HG03442 (cell line): ENCODE data around the gene NCOR1.
A peak's percentile ranks its signal among the peaks of the same experiment; 100 is the strongest.
"Not testable (repeated sequence)": the region's sequence is repeated elsewhere in the genome, so short reads cannot be mapped to it uniquely, and the experiment has no call there.

ENCODE experiments used
- ATAC-seq: cut with Tn5 transposase; IDR thresholded peaks from one replicate; pipeline ENCODE4 v1.9.1; 2021; ENCODE audit warnings: mild to moderate bottlenecking, moderate library complexity; ENCODE audit not compliant: unreplicated experiment

NCOR1 gene

DNA sequence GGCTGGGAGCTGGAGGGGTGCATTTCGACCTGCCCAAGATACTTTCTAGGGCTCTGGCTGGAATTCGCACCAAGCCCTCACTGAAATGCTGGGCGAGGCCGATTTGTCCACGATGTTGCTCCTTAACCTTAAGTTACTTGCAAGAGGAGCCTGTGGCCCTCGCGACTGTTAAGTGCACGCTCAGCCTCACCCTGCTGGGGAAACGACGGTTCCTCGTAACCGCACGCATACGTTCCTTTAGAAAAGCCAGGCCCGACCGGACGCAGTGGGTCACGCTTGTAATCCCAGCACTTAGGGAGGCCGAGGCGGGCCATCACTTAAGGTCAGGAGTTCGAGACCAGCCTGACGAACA lies 607 bp upstream of the NCOR1 start:
- ATAC-seq, result no peak

DNA sequence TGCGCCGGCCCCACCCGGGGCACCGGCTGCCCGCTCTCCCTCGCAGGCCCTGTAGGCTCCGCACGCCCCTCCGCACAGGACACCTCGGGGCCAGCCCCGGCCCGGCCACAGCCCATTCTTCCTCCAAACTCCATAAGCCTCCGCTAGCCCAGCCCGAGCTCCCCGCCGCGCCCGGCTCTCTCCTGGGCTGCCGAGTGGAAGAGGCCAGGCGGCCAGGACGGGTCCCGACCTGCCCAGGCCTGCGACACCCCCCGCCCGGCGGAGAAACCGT lies 397 bp downstream of the NCOR1 start:
- peak; percentile 31 for ATAC-seq

DNA sequence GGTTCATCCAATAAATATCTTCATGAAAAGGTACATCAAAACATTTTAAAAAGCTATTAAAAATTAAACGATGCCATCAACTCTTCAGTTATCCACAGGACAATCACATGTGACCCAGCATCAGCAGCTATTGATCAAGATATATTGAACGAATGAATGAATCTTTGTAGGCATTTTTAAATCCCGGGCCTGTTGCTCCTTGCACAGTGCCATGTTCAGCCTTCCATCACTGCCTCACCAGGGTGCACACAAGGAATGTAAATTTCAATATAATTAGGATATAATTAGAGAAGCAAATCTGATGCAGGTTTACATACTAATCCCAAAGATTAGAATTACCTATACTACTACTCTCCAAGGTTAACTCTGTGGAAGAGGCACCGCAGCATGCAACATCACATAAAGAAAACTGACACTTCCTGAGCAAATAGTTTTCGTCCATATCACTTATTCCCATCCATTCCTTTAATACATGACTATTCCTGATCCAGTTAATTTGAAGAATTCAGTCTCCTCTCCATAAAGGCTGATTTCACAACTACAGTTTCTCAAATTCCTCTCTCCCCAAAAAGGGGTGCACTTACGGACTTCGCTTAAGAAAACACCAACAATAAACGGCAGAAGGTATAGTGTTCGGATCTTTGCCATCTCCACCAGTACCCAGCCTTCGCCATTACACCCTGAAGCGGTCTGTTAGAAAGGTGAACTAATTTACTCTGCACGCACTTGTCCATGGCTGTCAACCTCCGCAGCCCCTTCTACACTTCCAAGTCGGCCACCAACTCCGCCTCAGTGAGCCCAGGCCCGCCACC lies 938 bp downstream of the NCOR1 start:
- no peak for ATAC-seq

DNA sequence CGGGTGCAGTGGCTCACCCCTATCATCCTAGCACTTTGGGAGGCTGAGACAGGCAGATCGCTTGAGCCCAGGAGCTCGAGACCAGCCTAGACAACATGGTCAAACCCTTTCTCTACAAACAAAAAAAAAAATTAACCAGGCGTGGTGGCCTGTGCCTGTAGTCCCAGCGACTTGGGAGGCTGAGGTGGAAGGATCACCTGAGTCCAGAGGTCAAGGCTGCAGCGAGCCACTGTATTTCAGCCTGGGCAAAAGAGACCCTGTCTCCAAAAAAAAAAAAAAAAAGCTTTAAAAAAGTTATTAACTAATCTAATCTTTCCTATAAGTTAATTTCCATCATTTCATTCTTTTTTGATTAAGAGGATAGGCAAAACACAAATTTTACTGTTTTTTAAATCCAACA lies 2.5 kb downstream of the NCOR1 start:
- ATAC-seq, result no peak

DNA sequence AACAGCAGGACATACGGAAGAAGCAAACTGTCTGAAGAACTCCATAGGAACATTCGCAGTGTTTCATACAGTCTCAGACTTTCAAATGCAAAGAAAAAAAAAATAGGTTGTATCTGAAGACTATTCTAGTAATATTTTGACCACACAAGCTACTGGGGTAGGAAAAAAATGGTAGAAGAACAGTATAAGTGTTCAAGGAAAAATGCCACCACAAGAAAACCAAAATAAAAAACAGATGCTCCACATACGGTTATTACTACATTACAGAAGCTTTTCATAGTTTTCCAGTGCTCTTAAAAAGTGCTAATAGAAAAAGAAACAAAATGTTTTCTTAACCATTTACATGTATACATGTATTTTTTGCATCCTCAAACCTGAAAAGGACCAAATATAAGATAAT lies 3.7 kb downstream of the NCOR1 start:
- ATAC-seq, result no peak

DNA sequence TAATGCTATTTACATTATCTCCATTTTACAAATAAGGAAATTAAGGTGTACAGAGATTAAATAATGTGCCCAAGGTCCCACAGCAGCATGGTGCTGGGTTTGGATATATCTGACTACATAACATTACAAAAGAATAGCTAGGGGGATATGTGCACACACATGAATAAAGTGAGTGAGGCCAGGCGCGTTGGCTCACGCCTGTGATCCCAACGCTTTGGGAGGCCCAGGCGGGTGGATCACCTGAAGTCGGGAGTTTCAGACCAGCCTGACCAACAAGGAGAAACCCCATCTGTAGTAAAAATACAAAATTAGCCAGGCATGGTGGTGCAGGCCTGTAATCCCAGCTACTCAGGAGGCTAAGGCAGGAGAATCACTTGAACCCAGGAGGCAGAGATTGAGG lies 10.6 kb downstream of the NCOR1 start:
- not testable (repeated sequence) for ATAC-seq

DNA sequence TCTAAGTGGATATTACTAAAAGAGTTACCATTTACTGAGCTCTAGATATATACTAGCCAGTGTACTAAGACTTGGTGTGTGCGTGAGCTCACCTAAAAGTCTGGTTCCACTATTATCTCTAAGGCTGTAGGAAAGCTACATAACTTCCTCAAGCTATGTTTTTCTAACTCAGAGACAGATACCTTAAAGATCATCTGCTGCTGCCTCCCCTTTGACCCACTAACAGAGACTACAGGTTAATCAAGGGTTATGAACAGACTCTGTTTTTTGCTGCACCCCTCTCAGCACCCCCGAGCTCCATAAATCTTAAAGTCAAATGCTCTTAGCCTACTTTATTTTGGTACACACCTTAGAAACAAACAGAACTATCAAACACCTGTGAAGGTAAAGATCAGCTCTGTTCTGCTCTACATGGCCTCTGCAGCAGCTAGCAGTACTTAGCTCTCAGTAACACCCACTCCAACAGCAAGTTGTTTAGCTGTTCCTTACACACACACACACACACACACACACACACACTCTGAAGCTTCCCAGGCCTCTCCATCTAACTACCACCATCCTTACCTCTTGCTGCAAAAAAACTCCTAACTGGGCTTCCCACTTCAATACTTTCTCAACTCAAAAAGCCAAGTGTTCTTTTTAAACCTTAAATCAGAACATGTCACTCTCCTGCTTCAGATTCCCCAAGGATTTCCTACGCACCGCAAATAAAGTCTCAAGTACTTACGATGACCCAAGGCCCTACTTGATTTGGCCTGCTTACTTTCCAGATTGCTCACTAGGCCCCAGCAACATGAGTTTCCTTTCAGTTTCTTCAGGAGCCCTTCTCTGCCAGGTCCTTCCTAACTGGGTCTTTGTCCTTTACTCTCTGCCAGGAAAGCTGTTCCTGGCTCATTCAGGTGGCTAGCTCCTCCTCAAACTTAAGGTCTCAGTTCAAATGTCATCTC lies 12.5 kb downstream of the NCOR1 start:
- not testable (repeated sequence) for ATAC-seq

DNA sequence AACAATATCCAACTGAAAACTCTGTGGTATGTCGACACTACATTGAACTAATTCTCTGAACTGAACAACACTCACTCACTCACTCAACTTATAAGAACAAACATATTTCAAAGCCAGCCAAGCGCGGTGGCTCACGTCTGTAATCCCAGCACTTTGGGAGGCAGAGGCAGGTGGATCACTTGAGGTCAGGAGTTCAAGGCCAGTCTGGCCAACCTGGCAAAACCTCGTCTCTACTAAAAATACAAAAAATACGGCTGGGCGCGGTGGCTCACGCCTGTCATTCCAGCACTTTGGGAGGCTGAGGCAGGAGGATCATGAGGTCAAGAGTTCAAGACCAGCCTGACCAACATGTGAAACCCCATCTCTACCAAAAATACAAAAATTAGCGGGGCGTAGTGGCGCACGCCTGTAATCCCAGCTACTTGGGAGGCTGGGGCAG lies 13.6 kb downstream of the NCOR1 start:
- ATAC-seq, result not testable (repeated sequence)

DNA sequence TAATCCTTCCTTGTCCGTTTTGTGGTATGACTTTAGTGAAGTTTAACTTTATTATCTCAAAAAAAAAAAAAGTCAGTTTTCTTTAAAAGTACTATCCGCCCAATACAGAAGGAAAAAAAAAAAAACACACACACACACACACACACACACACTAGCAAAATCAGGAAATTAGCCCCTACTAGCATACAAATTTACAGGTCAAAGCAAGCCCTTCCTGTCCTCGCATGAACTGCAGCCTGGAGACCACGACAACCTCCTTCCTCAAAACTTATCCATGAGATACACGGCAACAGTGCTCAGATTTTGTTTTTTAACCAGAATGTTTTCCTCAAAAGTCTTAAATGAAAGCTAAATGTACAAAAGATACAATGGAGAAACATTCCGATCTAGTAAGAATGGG lies 16.2 kb downstream of the NCOR1 start:
- ATAC-seq, result no peak

DNA sequence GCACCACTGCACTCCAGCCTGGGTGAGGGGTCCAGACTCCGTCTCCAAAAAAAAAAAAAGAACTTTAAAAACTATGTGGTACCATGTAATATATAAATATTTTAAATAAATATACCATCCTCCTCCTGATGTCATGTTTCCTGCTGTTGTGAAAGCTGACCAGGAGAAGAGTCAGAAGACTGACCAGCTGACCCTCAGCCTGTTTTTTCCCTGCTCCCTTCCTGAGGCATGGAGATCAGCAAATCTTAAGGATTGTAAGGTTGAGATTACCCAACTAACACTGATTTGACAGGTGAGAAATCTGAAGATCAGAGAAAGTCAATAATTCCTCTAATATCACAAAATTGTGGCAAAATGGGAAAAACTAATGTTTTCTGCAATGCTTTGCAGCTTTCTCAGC lies 18.1 kb downstream of the NCOR1 start:
- no peak for ATAC-seq

DNA sequence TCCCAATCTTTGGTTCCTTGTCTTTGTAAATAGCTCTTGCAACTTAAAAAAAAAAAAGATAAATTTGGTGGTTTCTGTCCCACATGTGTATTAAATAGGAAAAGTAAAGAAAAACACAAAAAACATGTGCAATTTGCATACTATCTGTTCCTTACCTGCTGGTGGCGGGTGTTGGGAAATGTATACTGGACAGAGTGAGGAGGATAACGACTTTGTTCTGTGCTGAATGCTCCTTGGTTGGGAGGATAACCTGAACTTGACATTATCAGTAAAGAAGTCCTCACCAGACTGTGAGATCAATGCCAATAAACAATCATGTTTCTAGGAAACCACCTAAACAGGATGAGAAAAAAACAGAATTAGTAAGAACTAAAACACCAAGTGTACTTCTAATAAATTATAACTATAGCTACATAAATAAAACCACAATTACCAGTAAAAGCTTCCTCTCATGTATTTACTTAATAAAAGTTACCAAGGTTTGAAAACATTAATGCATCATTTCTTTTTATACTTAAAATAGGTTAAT lies 21.0 kb downstream of the NCOR1 start:
- ATAC-seq, result not testable (repeated sequence)

DNA sequence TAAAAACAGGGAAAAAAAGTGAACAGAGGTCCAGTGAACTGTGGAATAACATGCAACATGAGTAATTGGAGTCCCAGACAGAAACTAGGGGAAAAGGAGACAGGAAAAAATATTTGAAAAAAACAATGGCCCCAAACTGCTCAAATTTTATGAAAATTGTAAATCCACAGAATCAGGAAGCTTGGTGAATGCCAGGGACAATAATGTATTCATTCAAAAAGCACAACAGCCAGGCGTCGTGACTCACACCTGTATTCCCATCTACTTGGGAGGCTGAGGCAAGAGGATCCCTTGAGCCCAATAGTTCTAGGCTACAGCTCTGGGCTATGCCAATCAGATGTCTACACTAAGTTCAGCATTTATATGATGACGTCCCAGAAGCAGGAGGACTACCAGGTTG lies 23.7 kb downstream of the NCOR1 start:
- no peak for ATAC-seq

DNA sequence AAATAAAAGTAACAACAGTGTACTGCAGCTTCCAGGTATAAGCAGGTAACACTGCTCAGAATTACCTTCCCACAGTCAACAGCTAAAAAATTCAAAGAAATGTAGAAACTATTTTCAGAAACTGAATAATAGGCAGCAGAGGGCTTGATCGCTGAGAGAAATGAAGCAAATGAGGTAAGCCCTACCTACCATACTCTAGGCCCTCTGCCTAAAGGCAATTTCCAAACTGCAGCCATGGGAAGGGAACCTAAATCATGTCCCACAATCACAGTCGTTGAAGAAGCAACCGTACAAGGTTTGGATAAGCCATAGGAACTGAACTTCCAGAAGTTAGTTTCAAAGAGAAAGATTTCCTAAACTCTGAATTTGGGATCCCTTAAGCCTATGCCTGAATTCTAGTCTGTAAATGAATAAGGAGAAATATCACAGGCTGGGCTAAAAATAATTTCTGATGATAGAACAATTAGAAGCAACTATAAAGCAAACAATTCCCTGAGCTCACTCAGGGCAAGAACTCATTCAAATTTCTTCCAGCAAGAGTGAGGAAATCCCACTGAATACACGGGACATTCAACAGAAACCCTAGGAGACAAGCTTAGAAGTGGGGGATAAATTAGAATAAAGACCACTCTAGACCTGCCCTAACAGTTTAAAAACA lies 24.5 kb downstream of the NCOR1 start:
- ATAC-seq, result no peak

DNA sequence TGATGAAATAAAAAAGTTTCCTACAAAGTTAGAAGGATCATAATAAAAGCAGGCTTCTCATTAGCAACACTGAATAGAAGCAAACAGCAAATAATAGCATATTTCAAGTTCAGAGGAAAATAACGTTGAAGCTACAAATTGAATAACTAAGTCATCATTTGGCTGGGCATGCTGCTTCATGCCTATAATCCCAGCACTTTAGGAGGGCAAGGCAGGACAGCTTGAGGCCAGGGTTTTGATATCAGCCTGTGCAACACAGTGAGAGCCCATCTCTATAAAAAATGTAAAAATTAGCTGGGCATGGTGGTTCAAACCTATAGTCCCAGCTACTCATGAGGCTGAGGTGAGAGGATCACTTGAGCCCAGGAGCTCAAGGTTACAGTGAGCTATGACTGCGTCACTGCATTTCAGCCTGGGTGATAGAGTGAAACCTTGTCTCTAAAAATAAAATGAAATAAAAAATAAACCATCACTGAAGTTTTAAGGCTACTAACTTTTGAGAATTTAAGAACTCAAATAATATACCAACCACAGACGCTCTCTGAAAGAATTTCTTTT lies 25.5 kb downstream of the NCOR1 start:
- ATAC-seq, result no peak

DNA sequence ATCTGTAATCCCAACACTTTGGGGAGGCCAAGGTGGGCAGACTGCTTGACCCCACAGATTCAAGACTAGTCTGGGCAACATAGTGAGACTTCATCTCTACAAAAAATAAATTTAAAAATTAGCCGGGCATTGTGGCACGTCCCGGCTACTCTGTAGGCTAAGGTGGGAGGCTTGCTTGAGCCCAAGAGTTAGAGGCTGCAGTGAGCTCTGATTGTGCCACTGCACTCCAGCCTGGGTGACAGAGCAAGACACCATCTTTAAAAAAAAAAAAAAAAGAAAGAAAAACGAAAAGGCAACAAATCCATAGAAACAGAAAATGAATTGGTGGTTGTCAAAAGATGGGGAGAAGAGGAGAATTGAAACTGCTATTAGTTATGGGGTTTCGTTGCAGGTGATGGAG lies 27.7 kb downstream of the NCOR1 start:
- no peak for ATAC-seq

DNA sequence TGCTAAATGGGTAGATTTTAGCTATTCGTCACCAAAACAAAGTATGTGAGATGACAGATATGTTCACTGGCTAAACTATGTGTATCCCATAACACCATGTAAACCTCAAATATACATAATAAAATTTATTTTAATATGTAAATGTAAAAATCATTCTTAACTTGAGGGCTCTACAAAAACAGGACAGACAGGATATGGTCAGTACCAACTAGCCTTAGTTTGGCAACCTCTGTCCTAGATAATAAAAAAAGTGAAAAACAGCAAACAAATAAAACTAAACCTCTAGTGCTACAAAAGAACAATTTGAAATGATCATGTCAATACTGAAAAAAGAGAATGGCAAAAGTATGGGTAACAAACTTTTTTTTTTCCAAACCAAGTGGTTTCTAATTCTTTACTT lies 33.8 kb downstream of the NCOR1 start:
- no peak for ATAC-seq

DNA sequence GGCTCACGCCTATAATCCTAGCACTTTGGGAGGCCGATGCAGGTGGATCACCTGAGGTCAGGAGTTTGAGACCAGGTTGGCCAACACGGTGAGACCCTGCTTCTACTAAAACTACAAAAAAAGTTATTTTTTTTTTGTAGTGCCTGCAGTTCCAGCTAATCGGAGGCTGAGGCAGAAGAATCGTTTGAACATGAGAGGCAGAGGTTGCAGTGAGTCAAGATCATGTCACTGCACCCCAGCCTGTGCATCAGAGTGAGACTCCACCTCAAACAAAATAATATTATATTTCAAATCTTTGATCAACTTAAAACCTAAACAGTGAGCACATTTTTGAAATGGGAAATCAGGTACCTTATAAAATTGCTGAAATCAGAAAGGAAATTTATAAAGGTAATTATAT lies 36.5 kb downstream of the NCOR1 start:
- no peak for ATAC-seq

DNA sequence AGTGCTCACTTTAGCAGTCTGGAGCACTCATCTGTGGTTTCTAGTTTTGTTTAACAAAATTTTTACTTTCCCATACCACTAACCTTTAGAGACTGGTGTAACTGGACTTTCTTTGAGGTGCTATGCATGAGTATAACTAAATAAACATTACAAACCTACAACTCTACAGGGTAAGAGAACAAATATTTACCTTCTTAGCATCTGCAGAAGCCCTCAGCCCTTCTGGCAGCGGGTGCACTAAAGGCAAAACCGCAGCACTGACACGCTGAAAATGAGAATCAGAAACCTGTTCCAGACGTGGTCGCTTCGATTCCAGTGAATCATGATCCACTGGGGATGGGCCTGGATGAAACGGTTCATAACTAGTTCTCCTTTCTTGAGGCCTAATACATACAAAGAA lies 43.7 kb downstream of the NCOR1 start:
- no peak for ATAC-seq

DNA sequence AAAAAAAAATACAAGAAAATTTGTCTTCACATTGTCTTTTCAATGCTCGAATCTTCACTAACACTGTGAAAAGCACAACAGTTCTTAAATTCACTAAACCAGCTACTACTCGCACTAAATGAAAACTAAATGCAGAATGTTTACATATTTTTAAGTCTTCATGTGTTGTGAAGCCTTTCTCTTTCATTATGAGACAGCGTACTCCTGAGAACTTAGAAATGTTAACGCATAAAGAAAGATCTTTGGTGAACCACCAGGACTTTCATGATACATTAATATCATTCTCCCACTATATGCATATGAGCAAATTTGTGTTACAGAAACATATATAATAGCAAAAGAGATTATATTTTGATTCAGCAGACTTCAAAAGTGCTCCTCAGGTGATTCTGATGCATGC lies 48.6 kb downstream of the NCOR1 start:
- not testable (repeated sequence) for ATAC-seq

DNA sequence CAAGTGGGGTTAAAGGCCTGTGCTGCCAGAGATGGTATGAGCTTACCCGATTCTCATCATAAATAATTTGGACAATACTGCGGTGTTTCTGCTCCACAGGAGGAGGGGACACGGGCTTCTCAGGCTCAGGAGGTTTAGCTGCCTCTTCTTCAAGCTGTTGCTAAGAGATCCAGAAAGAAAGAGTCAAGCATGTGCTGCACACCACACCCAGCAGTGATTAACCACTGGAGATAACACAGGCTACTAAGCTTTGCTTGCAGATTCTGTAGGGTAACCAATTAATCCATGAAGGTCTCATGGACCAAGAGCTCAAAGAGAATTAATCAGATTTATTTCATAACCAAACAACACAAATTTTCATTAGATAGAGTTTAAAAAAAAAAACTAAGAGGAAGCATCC lies 56.6 kb downstream of the NCOR1 start:
- no peak for ATAC-seq

DNA sequence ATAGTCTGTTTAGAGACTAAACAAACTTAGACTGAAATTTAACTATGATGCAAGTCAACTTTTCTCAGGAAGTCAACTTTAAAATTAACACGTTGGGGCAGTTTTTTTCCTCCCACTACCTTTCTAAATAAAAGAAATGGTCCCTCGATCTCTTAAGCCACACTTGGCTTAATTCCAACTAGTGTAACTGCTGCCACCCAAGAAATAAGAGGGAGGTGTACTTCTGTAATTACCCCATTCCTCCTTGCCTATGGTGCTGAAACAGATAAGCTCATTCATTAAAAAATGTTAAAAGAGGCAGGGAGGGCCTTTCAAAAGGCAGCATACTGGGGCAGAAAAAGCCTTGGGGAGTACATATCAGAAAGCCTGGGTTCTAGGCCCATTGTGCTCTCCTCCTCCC lies 59.8 kb downstream of the NCOR1 start:
- ATAC-seq, result no peak
